ACC112 (cell line): ENCODE results near the gene CD8B.
"Not testable (repeated sequence)": the region's sequence is repeated elsewhere in the genome, so short reads cannot be mapped to it uniquely, and the experiment has no call there.

Source experiments
- H2AFZ ChIP-seq: fragments of 200-600 bp; sonication (generic); one replicate; pipeline ENCODE4 v1.6.0; 2017; ENCODE audit warnings: antibody characterized with exemption, low read length; ENCODE audit not compliant: unreplicated experiment
- H3K27ac ChIP-seq: fragments of 200-600 bp; sonication (generic); 2 replicates; pipeline ENCODE4 v1.5.1; 2014; ENCODE audit warnings: low read depth, mild to moderate bottlenecking, antibody characterized with exemption, low read length, moderate library complexity
- H3K27me3 ChIP-seq: fragments of 200-600 bp; sonication (generic); 2 replicates; pipeline ENCODE4 v1.6.1; 2014; ENCODE audit warnings: mild to moderate bottlenecking, antibody characterized with exemption, low read length, moderate library complexity, mixed read lengths; ENCODE audit not compliant: insufficient read depth
- H3K36me3 ChIP-seq: fragments of 200-600 bp; sonication (generic); 2 replicates; pipeline ENCODE4 v1.6.1; 2016; ENCODE audit warnings: mild to moderate bottlenecking, antibody characterized with exemption, low read length, moderate library complexity, mixed read lengths; ENCODE audit not compliant: insufficient read depth
- H3K4me1 ChIP-seq: fragments of 200-600 bp; sonication (generic); one replicate; pipeline ENCODE4 v1.6.1; 2016; ENCODE audit warnings: low read length, mixed read lengths; ENCODE audit not compliant: insufficient read depth, unreplicated experiment, control insufficient read depth
- H3K4me3 ChIP-seq: fragments of 200-600 bp; sonication (generic); 2 replicates; pipeline ENCODE4 v1.5.1; 2014; ENCODE audit warnings: mild to moderate bottlenecking, low read depth, low read length
- H3K79me2 ChIP-seq: fragments of 200-600 bp; sonication (generic); one replicate; pipeline ENCODE4 v1.6.0; 2016; ENCODE audit warnings: low read length; ENCODE audit not compliant: control insufficient read depth, unreplicated experiment, insufficient read depth

Gene CD8B

DNA sequence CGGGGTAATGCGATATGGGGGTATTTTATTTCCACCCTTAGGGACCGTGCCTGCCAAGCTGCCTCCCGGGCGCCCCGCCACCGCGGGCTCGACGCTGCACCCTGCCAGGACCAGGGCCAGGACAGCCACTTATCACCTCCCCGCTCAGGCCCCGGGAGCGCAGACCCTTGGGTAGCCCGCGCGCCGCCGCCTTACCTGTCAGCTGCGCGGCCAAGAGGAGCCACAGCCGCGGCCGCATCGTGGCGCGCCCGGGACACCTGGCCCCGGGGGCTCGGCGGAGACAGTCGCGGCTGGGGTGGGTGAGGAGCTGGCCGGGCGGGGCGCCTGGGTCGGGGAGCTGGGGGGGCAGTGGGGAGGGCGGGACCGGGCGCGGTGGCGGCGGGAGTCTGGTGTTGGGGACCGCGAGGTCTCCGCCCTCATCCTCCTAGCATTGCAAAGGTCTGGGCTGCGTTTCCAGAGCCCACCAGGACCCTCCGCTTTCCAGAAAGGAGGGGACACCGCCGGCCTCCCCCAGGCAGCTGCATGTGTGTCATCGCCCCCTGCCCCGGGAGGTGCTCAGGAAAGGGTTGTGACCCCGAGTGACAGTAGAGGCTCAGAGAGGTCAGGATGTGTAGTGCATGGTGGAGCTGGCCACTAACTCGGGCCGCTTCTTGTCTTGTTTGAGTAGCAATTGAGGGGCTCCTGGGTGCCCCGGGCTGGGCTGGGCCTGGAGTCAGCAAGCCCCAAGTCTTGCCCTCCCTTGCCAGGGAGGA, at the start of gene CD8B:
Gene CD8B (minus strand): TSS at position 259 of the 752 bp plus-strand sequence. CDS start 21 bp downstream, at position 238.
- not testable (repeated sequence) for H3K36me3 ChIP-seq, H3K27me3 ChIP-seq, H3K4me1 ChIP-seq, H3K4me3 ChIP-seq, H3K79me2 ChIP-seq, H2AFZ ChIP-seq, H3K27ac ChIP-seq

GRCh38 chr2:86905868-86906267, 44.2 kb upstream of the CD8B start:
- H2AFZ ChIP-seq, H3K27me3 ChIP-seq, H3K4me3 ChIP-seq, H3K27ac ChIP-seq, H3K36me3 ChIP-seq, H3K79me2 ChIP-seq, H3K4me1 ChIP-seq: not testable (repeated sequence)

DNA sequence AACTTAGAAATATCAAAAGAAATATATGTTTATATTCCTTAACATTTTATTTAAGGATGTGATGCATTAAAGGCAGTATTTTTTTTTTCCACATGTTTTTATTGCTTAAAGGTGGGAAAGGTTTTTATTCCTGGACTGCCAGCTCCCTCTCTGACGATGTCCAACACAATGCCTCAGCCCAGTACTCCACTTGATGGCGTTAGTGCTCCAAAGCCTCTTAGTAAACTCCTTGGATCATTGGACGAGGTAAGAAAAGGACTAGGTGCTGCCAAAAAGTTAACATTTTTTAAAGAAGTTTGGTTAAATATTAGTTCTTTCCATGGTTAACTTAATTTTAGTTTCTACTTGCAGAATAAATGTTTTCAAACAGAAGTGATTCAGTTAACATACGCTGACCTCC, 39.0 kb upstream of the CD8B start:
- not testable (repeated sequence) for H3K27ac ChIP-seq, H3K4me3 ChIP-seq, H3K27me3 ChIP-seq, H3K36me3 ChIP-seq, H2AFZ ChIP-seq, H3K79me2 ChIP-seq, H3K4me1 ChIP-seq

DNA sequence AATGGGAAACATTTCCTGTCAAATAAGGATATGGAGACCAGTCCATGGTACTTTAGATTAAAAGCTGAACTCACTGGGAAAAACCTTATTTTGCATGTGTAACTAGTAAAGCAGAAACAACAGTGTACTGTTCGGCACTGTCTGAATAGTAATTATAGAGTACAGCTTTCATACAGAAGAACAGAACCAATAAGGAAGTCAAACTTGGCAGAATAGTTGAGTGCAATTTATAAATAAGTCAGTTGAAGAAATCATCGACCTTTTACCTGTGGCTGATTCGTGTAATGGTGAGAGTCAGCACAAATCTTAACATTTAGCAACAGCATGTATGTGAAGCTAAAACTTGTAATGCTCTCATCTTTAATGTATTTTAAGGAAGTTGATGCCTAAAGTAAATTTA, 24.3 kb upstream of the CD8B start:
- H3K79me2 ChIP-seq, H3K27ac ChIP-seq, H3K4me1 ChIP-seq, H2AFZ ChIP-seq, H3K36me3 ChIP-seq, H3K4me3 ChIP-seq, H3K27me3 ChIP-seq: not testable (repeated sequence)

GRCh38 chr2:86882865-86883264, 21.2 kb upstream of the CD8B start:
- not testable (repeated sequence) for H2AFZ ChIP-seq, H3K27ac ChIP-seq, H3K4me3 ChIP-seq, H3K36me3 ChIP-seq, H3K79me2 ChIP-seq, H3K4me1 ChIP-seq, H3K27me3 ChIP-seq

DNA sequence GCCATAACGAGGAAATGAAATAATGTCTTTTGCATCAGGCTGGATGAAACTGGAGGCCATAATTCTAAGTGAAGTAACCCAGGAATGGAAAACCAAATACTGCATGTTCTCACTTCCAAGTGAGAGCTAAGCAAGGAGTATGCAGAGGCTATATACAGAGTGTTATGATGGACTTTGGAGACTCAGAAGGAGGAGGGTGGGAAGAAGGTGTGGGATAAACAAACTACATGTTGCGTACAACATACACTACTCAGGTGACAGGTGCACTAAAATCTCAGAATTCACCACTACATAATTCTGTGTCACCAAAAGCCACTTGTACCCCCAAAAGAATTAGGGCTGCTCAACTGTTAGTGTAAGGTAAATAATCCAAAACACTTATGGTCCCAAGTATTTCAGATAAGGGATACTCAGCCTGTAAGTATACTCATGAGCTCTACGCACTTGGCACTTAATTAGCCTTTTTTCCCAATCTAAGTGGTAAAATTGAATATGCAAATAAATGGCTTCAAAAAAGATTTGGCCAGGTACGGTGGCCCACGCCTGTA, 20.5 kb upstream of the CD8B start:
- not testable (repeated sequence) for H3K79me2 ChIP-seq, H3K27me3 ChIP-seq, H2AFZ ChIP-seq

GRCh38 chr2:86878986-86879385, 17.3 kb upstream of the CD8B start:
- H3K4me1 ChIP-seq, H2AFZ ChIP-seq, H3K79me2 ChIP-seq: not testable (repeated sequence)

More for the DNA sequence above, 20.5 kb upstream of the CD8B start:
- H3K27ac ChIP-seq, H3K4me3 ChIP-seq, H3K36me3 ChIP-seq, H3K4me1 ChIP-seq: not testable (repeated sequence)

GRCh38 chr2:86870941-86871340, 9.3 kb upstream of the CD8B start:
- H3K4me3 ChIP-seq, H3K4me1 ChIP-seq, H2AFZ ChIP-seq, H3K36me3 ChIP-seq, H3K27ac ChIP-seq, H3K27me3 ChIP-seq, H3K79me2 ChIP-seq: not testable (repeated sequence)

More at GRCh38 chr2:86878986-86879385, 17.3 kb upstream of the CD8B start:
- H3K36me3 ChIP-seq, H3K27ac ChIP-seq, H3K27me3 ChIP-seq, H3K4me3 ChIP-seq: not testable (repeated sequence)

- not testable (repeated sequence) for H3K36me3 ChIP-seq, H3K4me1 ChIP-seq, H3K27me3 ChIP-seq, H3K79me2 ChIP-seq, H3K27ac ChIP-seq, H2AFZ ChIP-seq, H3K4me3 ChIP-seq
Observed at GRCh38 chr2:86868895-86869468, 7.3 kb upstream of the CD8B start.

DNA sequence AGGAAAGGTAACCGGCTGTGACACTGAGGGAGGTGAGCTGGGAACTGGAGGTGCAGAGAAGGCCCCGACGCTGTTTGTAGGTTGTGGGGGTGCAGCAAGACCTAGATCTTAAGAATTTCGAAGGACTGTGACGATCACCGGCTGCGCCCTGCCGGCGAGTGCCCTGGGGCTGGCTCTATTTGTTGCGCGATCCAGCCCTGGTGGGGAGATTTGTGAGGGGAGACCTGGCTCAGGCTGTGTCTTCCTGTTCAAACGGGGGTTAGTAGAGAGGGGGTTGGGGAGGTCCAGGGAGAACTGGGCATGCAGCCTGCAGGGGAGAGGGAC, 656 bp upstream of the CD8B start:
- H3K36me3 ChIP-seq, H3K79me2 ChIP-seq, H3K4me1 ChIP-seq, H2AFZ ChIP-seq, H3K27me3 ChIP-seq, H3K27ac ChIP-seq, H3K4me3 ChIP-seq: not testable (repeated sequence)

- H3K4me1 ChIP-seq, H3K36me3 ChIP-seq, H3K4me3 ChIP-seq, H3K27ac ChIP-seq, H3K79me2 ChIP-seq, H2AFZ ChIP-seq, H3K27me3 ChIP-seq: not testable (repeated sequence)
Observed at GRCh38 chr2:86861175-86861574, 511 bp downstream of the CD8B start.
